H1 (cell line): Measurements from ENCODE around the gene ACACA.

Source experiments
- CTCF ChIP-seq, 3 experiments: IDR thresholded peaks; 1 replicate in 2 of 3; 2 replicates in 1 of 3; pipeline versions ENCODE4 v1.5.1 to v1.6.1; 2011; ENCODE audit warnings: low read length in 3 of 3, mild to moderate bottlenecking in 3 of 3, inconsistent platforms in 2 of 3, low read depth in 1 of 3, moderate library complexity in 1 of 3; ENCODE audit not compliant: insufficient read depth in 1 of 3; ENCODE audit errors: control extremely low read depth in 1 of 3
- EP300 ChIP-seq, 2 experiments: IDR thresholded peaks; 1 replicate in 1 of 2; 2 replicates in 1 of 2; pipeline ENCODE4 v1.6.1; 2011 to 2012; ENCODE audit warnings: low read depth in 2 of 2, low read length in 2 of 2, mild to moderate bottlenecking in 2 of 2, borderline replicate concordance in 1 of 2, inconsistent platforms in 1 of 2, moderate library complexity in 1 of 2
- EZH2 ChIP-seq: fragments of 200-600 bp; sonication (generic); IDR thresholded peaks from 2 replicates; pipeline ENCODE4 v1.7.1; 2012; ENCODE audit warnings: low read depth, mild to moderate bottlenecking, moderate library complexity, low read length, inconsistent platforms; ENCODE audit not compliant: severe bottlenecking
- GABPA ChIP-seq: IDR thresholded peaks from 2 replicates; pipeline ENCODE4 v1.6.1; 2011; ENCODE audit warnings: mild to moderate bottlenecking, low read length, moderate library complexity, borderline replicate concordance; ENCODE audit not compliant: insufficient read depth
- JUND ChIP-seq: IDR thresholded peaks from 2 replicates; pipeline ENCODE4 v1.6.1; 2011; ENCODE audit warnings: mild to moderate bottlenecking, improper control_type of control experiment, low read length
- KDM1A ChIP-seq: fragments of 200-600, 300-600 bp; sonication (generic); IDR thresholded peaks from 2 replicates; pipeline ENCODE4 v1.7.1; 2016; ENCODE audit warnings: mild to moderate bottlenecking, low read length, borderline replicate concordance
- POLR2A ChIP-seq, 2 experiments: IDR thresholded peaks; 1 replicate in 1 of 2; 2 replicates in 1 of 2; pipeline ENCODE4 v1.6.1; 2011; ENCODE audit warnings: low read depth in 2 of 2, low read length in 2 of 2, mild to moderate bottlenecking in 2 of 2; ENCODE audit errors: control extremely low read depth in 1 of 2
- POLR2AphosphoS5 ChIP-seq: IDR thresholded peaks from 2 replicates; pipeline ENCODE4 v1.6.1; 2011; ENCODE audit warnings: low read depth, low read length
- SP4 ChIP-seq: IDR thresholded peaks from 2 replicates; pipeline ENCODE4 v1.6.1; 2012; ENCODE audit warnings: low read length, inconsistent platforms
- YY1 ChIP-seq: IDR thresholded peaks from 2 replicates; pipeline ENCODE4 v1.6.1; 2011; ENCODE audit warnings: low read depth, mild to moderate bottlenecking, low read length
- TF ChIP-seq, protein P1 (sequence below): IDR thresholded peaks from 2 replicates; pipeline ENCODE4 v1.6.1; 2011; ENCODE audit warnings: low read depth, mild to moderate bottlenecking, low read length; ENCODE audit not compliant: insufficient read depth

GRCh38 chr17:37160944-37161343, 245.7 kb downstream of the ACACA start:
- TF ChIP-seq YY1 (no peak), KDM1A (no peak), GABPA (no peak), POLR2A (IDR thresholded peaks at IDR 0.05; ENCODE audit: control extremely low read depth in 1 of 2, low read depth in 2 of 2, low read length in 2 of 2) (no peak), POLR2AphosphoS5 (no peak), CTCF (IDR thresholded peaks at IDR 0.05; ENCODE audit: control extremely low read depth in 1 of 3, insufficient read depth in 1 of 3, low read depth in 1 of 3, low read length in 3 of 3) (no peak), EP300 (IDR thresholded peaks at IDR 0.05; ENCODE audit: borderline replicate concordance in 1 of 2, low read depth in 2 of 2, low read length in 2 of 2) (no peak), JUND (no peak), SP4 (no peak), EZH2 (no peak)
- TF ChIP-seq, protein P1, sequence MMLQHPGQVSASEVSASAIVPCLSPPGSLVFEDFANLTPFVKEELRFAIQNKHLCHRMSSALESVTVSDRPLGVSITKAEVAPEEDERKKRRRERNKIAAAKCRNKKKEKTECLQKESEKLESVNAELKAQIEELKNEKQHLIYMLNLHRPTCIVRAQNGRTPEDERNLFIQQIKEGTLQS = no peak
